ENCODE results near the gene PHKB.

DNA sequence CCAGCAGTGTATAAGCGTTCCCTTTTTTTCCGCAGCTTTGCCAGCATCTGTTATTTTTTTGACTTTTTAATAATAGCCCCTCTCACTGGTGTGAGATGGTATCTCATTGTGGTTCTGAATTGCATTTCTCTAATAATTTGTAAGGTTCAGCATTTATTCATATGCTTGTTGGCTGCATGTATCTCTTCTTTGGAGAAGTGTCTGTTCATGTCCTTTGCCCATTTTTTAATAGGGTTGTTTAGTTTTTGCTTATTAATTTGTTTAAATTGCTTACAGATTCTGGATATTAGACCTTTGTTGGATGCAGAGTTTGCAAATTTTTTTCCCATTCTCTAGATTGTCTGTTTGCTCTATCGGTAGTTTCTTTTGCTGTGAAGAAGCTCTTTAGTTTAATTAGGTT, 26.9 kb downstream of the PHKB start:
- TF ChIP-seq, protein P1, sequence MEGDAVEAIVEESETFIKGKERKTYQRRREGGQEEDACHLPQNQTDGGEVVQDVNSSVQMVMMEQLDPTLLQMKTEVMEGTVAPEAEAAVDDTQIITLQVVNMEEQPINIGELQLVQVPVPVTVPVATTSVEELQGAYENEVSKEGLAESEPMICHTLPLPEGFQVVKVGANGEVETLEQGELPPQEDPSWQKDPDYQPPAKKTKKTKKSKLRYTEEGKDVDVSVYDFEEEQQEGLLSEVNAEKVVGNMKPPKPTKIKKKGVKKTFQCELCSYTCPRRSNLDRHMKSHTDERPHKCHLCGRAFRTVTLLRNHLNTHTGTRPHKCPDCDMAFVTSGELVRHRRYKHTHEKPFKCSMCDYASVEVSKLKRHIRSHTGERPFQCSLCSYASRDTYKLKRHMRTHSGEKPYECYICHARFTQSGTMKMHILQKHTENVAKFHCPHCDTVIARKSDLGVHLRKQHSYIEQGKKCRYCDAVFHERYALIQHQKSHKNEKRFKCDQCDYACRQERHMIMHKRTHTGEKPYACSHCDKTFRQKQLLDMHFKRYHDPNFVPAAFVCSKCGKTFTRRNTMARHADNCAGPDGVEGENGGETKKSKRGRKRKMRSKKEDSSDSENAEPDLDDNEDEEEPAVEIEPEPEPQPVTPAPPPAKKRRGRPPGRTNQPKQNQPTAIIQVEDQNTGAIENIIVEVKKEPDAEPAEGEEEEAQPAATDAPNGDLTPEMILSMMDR (IDR thresholded peaks at IDR 0.05; ENCODE audit: insufficient read depth, low read depth, low read length): no peak
- no peak for TF ChIP-seq EZH2 (IDR thresholded peaks at IDR 0.05; ENCODE audit: insufficient read depth, low read length)
